Peyer's patch (tissue), 4 donors: ENCODE results near the gene UROC1. TPM values are rescaled to one million over a fixed set of nuclear protein-coding genes. Genes with fewer than 3 reads are reported as not detected.

Experiments used
- DNase-seq, 3 donors: peaks; one replicate each; pipeline ENCODE4 v3.0.0-alpha.2; 2017 to 2019
- H3K27ac ChIP-seq, 4 donors: fragments of 200-600 bp; sonication (generic); one replicate each; pipeline ENCODE4 v1.5.1; 2016 to 2019
- H3K27me3 ChIP-seq, 2 donors: fragments of 200-600 bp; sonication (generic); one replicate each; pipeline ENCODE4 v1.5.1; 2019
- H3K36me3 ChIP-seq, 3 donors: fragments of 200-600 bp; sonication (generic); one replicate each; pipeline ENCODE4 v1.5.1; 2016 to 2019
- H3K4me1 ChIP-seq, 4 donors: fragments of 200-600 bp; sonication (generic); one replicate each; pipeline ENCODE4 v1.5.1; 2016 to 2019
- H3K4me3 ChIP-seq, 4 donors: fragments of 200-600 bp; sonication (generic); 1 replicate in 3 of 4; 2 replicates in 1 of 4; pipeline ENCODE4 v1.5.1; 2016 to 2019; ENCODE audit warnings: mild to moderate bottlenecking in 1 of 4
- H3K9me3 ChIP-seq, 4 donors: fragments of 200-600 bp; sonication (generic); one replicate each; pipeline ENCODE4 v1.5.1; 2016 to 2019; ENCODE audit warnings: mild to moderate bottlenecking in 1 of 4
- CTCF ChIP-seq, 6 experiments: fragments of 450-650 bp in 4 of 6; fragments of 200-600 bp in 2 of 6; sonication (generic) in 1 of 6; IDR thresholded peaks; one replicate each; pipeline ENCODE4 v1.5.1; 2017 to 2019; ENCODE audit warnings: antibody characterized with exemption in 6 of 6, mild to moderate bottlenecking in 3 of 6, moderate library complexity in 1 of 6
- POLR2A ChIP-seq, 2 donors: fragments of 450-650 bp; IDR thresholded peaks; one replicate each; pipeline ENCODE4 v1.5.1; 2017; ENCODE audit warnings: antibody characterized with exemption in 2 of 2, mild to moderate bottlenecking in 2 of 2, moderate library complexity in 2 of 2
- total RNA-seq, 4 donors: library from RNA; depleted of rRNA; stranded (reverse); fragments of >200 nt; gene quantifications; one replicate each; pipeline ENCODE4 v1.1.0, GENCODE V29; 2016

The UROC1 gene
- total RNA-seq, 4 donors from 2014 or later: not detected

GRCh38 chr3:126441256-126441880 lies 76.2 kb downstream of the UROC1 start:
- no peak for TF ChIP-seq CTCF (IDR thresholded peaks at IDR 0.05)
- no peak for TF ChIP-seq POLR2A (IDR thresholded peaks at IDR 0.05)
- DNase-seq: peak in 2 of 3 donors; percentile 36 to 42
- Histone ChIP-seq H3K4me1 (no peaks in the 10 kb centered on the region), H3K27me3 (no peaks in the 10 kb centered on the region), H3K9me3 (no peaks in the 10 kb centered on the region), H3K27ac (no peak overlapping the region), H3K4me3 (no peak overlapping the region), H3K36me3 (peaks cover 0 to 34% (median 0%) of the 10 kb centered on the region in 3 donors)

GRCh38 chr3:126440709-126440995 lies 76.9 kb downstream of the UROC1 start:
- H3K27me3 ChIP-seq: no peaks in the 10 kb centered on the region
- DNase-seq: peak in 1 of 3 donors; percentile 27
- H3K9me3 ChIP-seq: no peaks in the 10 kb centered on the region
- peaks cover 0 to 39% (median 0%) of the 10 kb centered on the region in 3 donors for H3K36me3 ChIP-seq
- H3K4me3 ChIP-seq: no peak overlapping the region
- H3K27ac ChIP-seq: no peak overlapping the region
- TF ChIP-seq POLR2A (IDR thresholded peaks at IDR 0.05) (no peak), CTCF (IDR thresholded peaks at IDR 0.05) (no peak)
- no peaks in the 10 kb centered on the region for H3K4me1 ChIP-seq

GRCh38 chr3:126439968-126440708 lies 77.4 kb downstream of the UROC1 start:
- DNase-seq: no peak
- H3K36me3 ChIP-seq: peaks cover 0 to 41% (median 0%) of the 10 kb centered on the region in 3 donors
- H3K4me3 ChIP-seq: no peak overlapping the region

GRCh38 chr3:126439346-126439967 lies 78.1 kb downstream of the UROC1 start:
- Histone ChIP-seq H3K27ac (no peak overlapping the region), H3K9me3 (no peaks in the 10 kb centered on the region), H3K4me3 (no peak overlapping the region), H3K36me3 (peaks cover 0 to 42% (median 0%) of the 10 kb centered on the region in 3 donors), H3K27me3 (no peaks in the 10 kb centered on the region), H3K4me1 (no peaks in the 10 kb centered on the region)
- peak in 1 of 3 donors; percentile 34 for DNase-seq
- TF ChIP-seq POLR2A (IDR thresholded peaks at IDR 0.05): no peak
- no peak for TF ChIP-seq CTCF (IDR thresholded peaks at IDR 0.05)

More at GRCh38 chr3:126439968-126440708, 77.4 kb downstream of the UROC1 start:
- Histone ChIP-seq H3K4me1 (no peaks in the 10 kb centered on the region), H3K27ac (no peak overlapping the region), H3K9me3 (no peaks in the 10 kb centered on the region), H3K27me3 (no peaks in the 10 kb centered on the region)
- TF ChIP-seq CTCF (IDR thresholded peaks at IDR 0.05): no peak
- no peak for TF ChIP-seq POLR2A (IDR thresholded peaks at IDR 0.05)

- H3K27ac ChIP-seq: no peak overlapping the region
- TF ChIP-seq CTCF (IDR thresholded peaks at IDR 0.05): no peak
- no peak for DNase-seq
- H3K4me3 ChIP-seq: no peak overlapping the region
- H3K4me1 ChIP-seq: no peaks in the 10 kb centered on the region
- peaks cover 0 to 43% (median 0%) of the 10 kb centered on the region in 3 donors for H3K36me3 ChIP-seq
- H3K27me3 ChIP-seq: no peaks in the 10 kb centered on the region
- no peaks in the 10 kb centered on the region for H3K9me3 ChIP-seq
Measured at GRCh38 chr3:126438746-126439145, 78.8 kb downstream of the UROC1 start.
